PC-3 (cell line): Measurements from ENCODE around the gene ZNF226. TPM values are rescaled to one million over a fixed set of nuclear protein-coding genes. Genes with fewer than 3 reads are reported as not detected.

Source experiments
- ATAC-seq: fragments of 200-7000 bp; cut with Tn5 transposase; 2 replicates; pipeline ENCODE4 v1.9.1; 2020; ENCODE audit warnings: mild to moderate bottlenecking, moderate library complexity
- BruUV-seq: library from RNA; stranded (reverse); fragments of 400-500 nt; replicated peaks from 2 replicates; lab custom pipeline; 2021; lab: Mats Ljungman, UMichigan
- CTCF ChIA-PET: fragments of 300-600 bp; sonication (Branson Sonifier 250); formaldehyde crosslinking; loops from one replicate; lab custom pipeline; 2022; ENCODE audit warnings: antibody characterized with exemption; lab: Charles Lee
- POLR2A ChIA-PET: fragments of 300-600 bp; sonication (Branson Sonifier 250); formaldehyde crosslinking; loops from one replicate; lab custom pipeline; 2022; ENCODE audit warnings: antibody characterized with exemption; ENCODE audit not compliant: unreplicated experiment; lab: Charles Lee
- DNase-seq: peaks from one replicate; pipeline ENCODE4 v3.0.0-alpha.2; 2015
- H2AFZ ChIP-seq: fragments of 300-600 bp; sonication (generic); 2 replicates; pipeline ENCODE4 v1.6.0; 2016; ENCODE audit warnings: antibody characterized with exemption, low read length
- H3F3A ChIP-seq: fragments of 300-600 bp; sonication (generic); one replicate; pipeline ENCODE4 v1.6.0; 2017; ENCODE audit warnings: antibody characterized with exemption, low read length, control low read depth, mild to moderate bottlenecking; ENCODE audit not compliant: unreplicated experiment
- H3K27ac ChIP-seq: fragments of 300-600 bp; sonication (generic); 2 replicates; pipeline ENCODE4 v1.5.1; 2016; ENCODE audit warnings: mild to moderate bottlenecking, low read length
- H3K27me3 ChIP-seq: fragments of 300-600 bp; sonication (generic); 2 replicates; pipeline ENCODE4 v1.6.1; 2016; ENCODE audit warnings: low read length, mixed read lengths
- H3K36me3 ChIP-seq: fragments of 300-600 bp; sonication (generic); 2 replicates; pipeline ENCODE4 v1.6.1; 2016; ENCODE audit warnings: low read depth, mixed run types, low read length, mixed read lengths
- H3K4me1 ChIP-seq: fragments of 300-600 bp; sonication (generic); 2 replicates; pipeline ENCODE4 v1.5.1; 2016; ENCODE audit warnings: low read length; ENCODE audit not compliant: insufficient read depth
- H3K4me2 ChIP-seq: fragments of 300-600 bp; sonication (generic); 2 replicates; pipeline ENCODE4 v1.6.0; 2016; ENCODE audit warnings: low read length
- H3K4me3 ChIP-seq: fragments of 300-600 bp; sonication (generic); 2 replicates; pipeline ENCODE4 v1.5.1; 2016; ENCODE audit warnings: mild to moderate bottlenecking, low read length, mixed read lengths
- H3K79me2 ChIP-seq: fragments of 300-600 bp; sonication (generic); 2 replicates; pipeline ENCODE4 v1.6.1; 2017; ENCODE audit warnings: low read length, mixed read lengths
- H3K9ac ChIP-seq: fragments of 300-600 bp; sonication (generic); 2 replicates; pipeline ENCODE4 v1.6.0; 2016; ENCODE audit warnings: mild to moderate bottlenecking, low read length
- H3K9me2 ChIP-seq: fragments of 300-600 bp; sonication (generic); replicated peaks from 2 replicates; pipeline ENCODE4 v1.6.1; 2016; ENCODE audit warnings: mixed run types, low read length, mixed read lengths
- H3K9me3 ChIP-seq: fragments of 300-600 bp; sonication (generic); 2 replicates; pipeline ENCODE4 v1.6.1; 2016; ENCODE audit warnings: low read length, mixed read lengths
- H4K20me1 ChIP-seq: fragments of 300-600 bp; sonication (generic); 2 replicates; pipeline ENCODE4 v1.6.1; 2016; ENCODE audit warnings: low read length, mixed read lengths
- CTCF ChIP-seq: fragments of 300-600 bp; sonication (generic); conservative IDR thresholded peaks from 2 replicates; pipeline ENCODE4 v1.5.1; 2017; ENCODE audit warnings: antibody characterized with exemption, low read depth, mild to moderate bottlenecking, low read length
- EZH2 ChIP-seq: fragments of 300-600 bp; sonication (generic); IDR thresholded peaks from one replicate; pipeline ENCODE4 v1.6.1; 2017; ENCODE audit warnings: antibody characterized with exemption, mild to moderate bottlenecking, low read length; ENCODE audit not compliant: unreplicated experiment
- EZH2phosphoT487 ChIP-seq: fragments of 300-600 bp; sonication (generic); IDR thresholded peaks from 2 replicates; pipeline ENCODE4 v1.6.1; 2018; ENCODE audit warnings: mild to moderate bottlenecking, antibody characterized with exemption, low read length, borderline replicate concordance
- intact Hi-C: fragments of 100-400 bp; cut with micrococcal nuclease; formaldehyde crosslinking; loops from 2 replicates; pipeline ENCODE4 v1.9.0; 2023
- total RNA-seq: library from RNA; depleted of rRNA; stranded (reverse); fragments of >200 nt; gene quantifications from 2 replicates; pipeline ENCODE4 v1.2.3, GENCODE V29; 2014

The ZNF226 gene
- total RNA-seq, 1 experiment from 2014 or later = 6.0 TPM

- no peaks in the 10 kb centered on the region for H3K9me2 ChIP-seq
- H3K9me3 ChIP-seq = no peaks in the 10 kb centered on the region
- H3K36me3 ChIP-seq = peaks cover 51% of the 10 kb centered on the region
- no peaks in the 10 kb centered on the region for H3K27me3 ChIP-seq
- no peak overlapping the region for H3K4me3 ChIP-seq
- BruUV-seq = no TSS peak
- TF ChIP-seq EZH2phosphoT487 (no peak), EZH2 (no peak), CTCF (no peak)
- no peaks in the 10 kb centered on the region for H3F3A ChIP-seq
- ChIA-PET POLR2A (no interaction called here), CTCF (no interaction called here)
- H3K4me2 ChIP-seq = no peak overlapping the region
- no peak overlapping the region for H2AFZ ChIP-seq
- H3K4me1 ChIP-seq = no peaks in the 10 kb centered on the region
- no peaks in the 10 kb centered on the region for H3K79me2 ChIP-seq
- H3K9ac ChIP-seq = no peak overlapping the region
- H3K27ac ChIP-seq = no peak overlapping the region
- ATAC-seq (no peak), DNase-seq (no peak)
- no peaks in the 10 kb centered on the region for H4K20me1 ChIP-seq
- intact Hi-C loops = no loop called here
These were observed 11.7 kb downstream of the ZNF226 start for GRCh38 chr19:44176590-44176989.

- Histone ChIP-seq H3K27me3 (no peaks in the 10 kb centered on the region), H3K4me1 (no peaks in the 10 kb centered on the region), H3K9me2 (no peaks in the 10 kb centered on the region), H3K9me3 (no peaks in the 10 kb centered on the region), H4K20me1 (no peaks in the 10 kb centered on the region), H2AFZ (no peak overlapping the region), H3K79me2 (no peaks in the 10 kb centered on the region), H3K36me3 (peaks cover 10% of the 10 kb centered on the region), H3K4me2 (no peak overlapping the region), H3K9ac (no peak overlapping the region), H3F3A (no peaks in the 10 kb centered on the region), H3K27ac (no peak overlapping the region), H3K4me3 (no peak overlapping the region)
- ATAC-seq (no peak), DNase-seq (no peak)
- POLR2A ChIA-PET = no interaction called here
- intact Hi-C loops = no loop called here
- no peak for TF ChIP-seq CTCF
- no peak for TF ChIP-seq EZH2
- no peak for TF ChIP-seq EZH2phosphoT487
- BruUV-seq = no TSS peak
- CTCF ChIA-PET = no interaction called here
These were observed 16.1 kb downstream of the ZNF226 start for GRCh38 chr19:44180968-44181367.

GRCh38 chr19:44182145-44182544 lies 17.2 kb downstream of the ZNF226 start:
- no peak overlapping the region for H3K27ac ChIP-seq
- CTCF ChIA-PET = no interaction called here

More at GRCh38 chr19:44182145-44182544, 17.2 kb downstream of the ZNF226 start:
- no peak overlapping the region for H3K4me3 ChIP-seq
- no peak overlapping the region for H3K9ac ChIP-seq
- H3F3A ChIP-seq = no peaks in the 10 kb centered on the region
- no peaks in the 10 kb centered on the region for H4K20me1 ChIP-seq
- H3K27me3 ChIP-seq = no peaks in the 10 kb centered on the region
- intact Hi-C loops = no loop called here
- no peaks in the 10 kb centered on the region for H3K79me2 ChIP-seq
- BruUV-seq = no TSS peak
- H2AFZ ChIP-seq = no peak overlapping the region
- no peak for DNase-seq
- H3K9me2 ChIP-seq = no peaks in the 10 kb centered on the region
- no peak for ATAC-seq
- H3K4me2 ChIP-seq = no peak overlapping the region
- POLR2A ChIA-PET = no interaction called here
- H3K36me3 ChIP-seq = no peaks in the 10 kb centered on the region
- H3K4me1 ChIP-seq = no peaks in the 10 kb centered on the region
- TF ChIP-seq EZH2 = no peak
- no peak for TF ChIP-seq EZH2phosphoT487
- TF ChIP-seq CTCF = no peak
- H3K9me3 ChIP-seq = no peaks in the 10 kb centered on the region
